Heart right ventricle (tissue), 16 donors: Measurements from ENCODE around the gene SCUBE1. TPM values are rescaled to one million over a fixed set of nuclear protein-coding genes. Genes with fewer than 3 reads are reported as not detected.
A peak's percentile ranks its signal among the peaks of the same experiment; 100 is the strongest.

Experiments used
- ATAC-seq, 8 donors: fragments of 200-7000 bp; cut with Tn5 transposase; one replicate each; pipeline ENCODE4 v1.9.1; 2020; ENCODE audit warnings: mild to moderate bottlenecking in 8 of 8, moderate library complexity in 8 of 8, moderate number of reproducible peaks in 1 of 8
- DNase-seq, 2 donors: peaks; one replicate each; pipeline ENCODE4 v3.0.0-alpha.2; 2020
- H3K27ac ChIP-seq, 10 donors: fragments of 200-600 bp; sonication (generic) in 2 of 10; one replicate each; pipeline versions ENCODE4 v1.5.0 to v1.8.0; 2020 to 2022; ENCODE audit warnings: mild to moderate bottlenecking in 3 of 10
- H3K27me3 ChIP-seq, 7 donors: fragments of 200-600 bp; one replicate each; pipeline ENCODE4 v1.8.0; 2021 to 2022; ENCODE audit warnings: mild to moderate bottlenecking in 2 of 7
- H3K36me3 ChIP-seq, 9 donors: fragments of 200-600 bp; sonication (generic) in 1 of 9; one replicate each; pipeline versions ENCODE4 v1.5.0 to v1.8.0; 2020 to 2022; ENCODE audit warnings: mild to moderate bottlenecking in 2 of 9
- H3K4me1 ChIP-seq, 9 donors: fragments of 200-600 bp; sonication (generic) in 1 of 9; one replicate each; pipeline versions ENCODE4 v1.5.0 to v1.8.0; 2020 to 2022; ENCODE audit warnings: mild to moderate bottlenecking in 4 of 9
- H3K4me3 ChIP-seq, 10 donors: fragments of 200-600 bp; sonication (generic) in 2 of 10; one replicate each; pipeline versions ENCODE4 v1.5.0 to v1.8.0; 2020 to 2022; ENCODE audit warnings: mild to moderate bottlenecking in 7 of 10, moderate library complexity in 2 of 10
- H3K9me3 ChIP-seq, 11 donors: fragments of 200-600 bp in 10 of 11; sonication (generic) in 2 of 11; one replicate each; pipeline versions ENCODE4 v1.5.0 to v1.8.0; 2013 to 2022; ENCODE audit warnings: mild to moderate bottlenecking in 2 of 11, control low read depth in 1 of 11, moderate library complexity in 1 of 11
- CTCF ChIP-seq, 9 donors: fragments of 200-600 bp; sonication (generic) in 2 of 9; IDR thresholded peaks; one replicate each; pipeline versions ENCODE4 v1.5.0 to v1.8.0; 2021 to 2022; ENCODE audit warnings: antibody characterized with exemption in 9 of 9, mild to moderate bottlenecking in 5 of 9, moderate library complexity in 1 of 9
- WGBS, 2 donors: extraction: QIAGEN DNeasy Blood & Tissue Kit; methylation state at CpG; one replicate each; pipeline ENCODE4 v1.1.7; 2013; ENCODE audit warnings: inconsistent platforms in 1 of 2; 5-methylcytosine and 5-hydroxymethylcytosine counted together
- intact Hi-C, 10 donors: fragments of 100-400 bp; cut with DNase I; formaldehyde crosslinking; loops; one replicate each; pipeline versions ENCODE4 v1.11.1 to v1.14.2; 2022
- polyA plus RNA-seq, 2 donors: library from polyadenylated mRNA; stranded (reverse); fragments of 200-250 nt; gene quantifications; one replicate each; pipeline ENCODE4 v1.2.3, GENCODE V29; 2013
- total RNA-seq, 10 donors: library from RNA; stranded (reverse); fragmentation: NEBNext Ultra II Directional in 3 of 10; extraction: Animal tissue kit (Norgen Biotek cat#: 25700) in 3 of 10; gene quantifications; one replicate each; pipeline versions ENCODE4 v1.2.1 to v1.2.4, GENCODE V29; 2021 to 2023
- donor health status: Arrhythmogenic right ventricular cardiomyopathy.
- donor health status: ischemic (EF 13 %, LVEDD 7.1; RV severe dilation, severe dysfunction).
- donor health status: healthy with polysubstance abuse.
- donor health status: DM: no; HTN: yes; CAD: no.
- donor health status: DM: no; HTN: no; CAD: no.
- donor health status: ischemic (EF 25% LVEDD 6.9; RV normal size, moderate dysfunction).
- donor health status: ischemic (EF 25% LVEDD 5.7; RV mildly dilated, moderate dysfunction).
- donor health status: healthy.
- donor health status: DM: yes; HTN: yes; CAD: no.
- donor health status: Ischemic cardiomyopathy.
- donor health status: ischemic (EF 35%, LVEDD 5.7; RV mildly dilated, moderate dysfunction).
- donor health status: nonischemic (EF 11% LVEDD 7.7; RV severe dilation, severe dysfunction).
- donor health status: DM: yes; HTN: yes; CAD: no.
- donor health status: PGD.
- donor health status: ischemic (EF 29% LVEDD 5.4; RV normal size, mild dysfunction).
- donor health status: nonischemic (EF 23%, LVEDD 6.1; RV moderate dilation, normal function).

SCUBE1 gene
- total and polyA plus RNA-seq, 12 donors: 0.01 to 0.60 (median 0.13) TPM; not detected in 1

- intact Hi-C loops: loop anchor here in 1 of 10 donors (5.0 to 10.0 kb wide), 2 partner anchors 55 to 108 kb away; no protein-coding TSS in a partner anchor
- peaks cover 0 to 23% (median 0%) of the 10 kb centered on the region in 9 donors for H3K4me1 ChIP-seq
- WGBS, 2 donors: 2% methylated on average over 68 to 99 of the region's 99 CpGs
- DNase-seq (no peak), ATAC-seq (no peak)
- TF ChIP-seq CTCF (IDR thresholded peaks at IDR 0.05): no peak
- H3K4me3 ChIP-seq: peak overlapping the region in 1 of 10 donors; percentile 5
- peaks cover 20 to 80% (median 64%) of the 10 kb centered on the region in 7 donors for H3K27me3 ChIP-seq
- no peaks in the 10 kb centered on the region for H3K36me3 ChIP-seq
- H3K9me3 ChIP-seq: no peaks in the 10 kb centered on the region
- H3K27ac ChIP-seq: no peak overlapping the region
Observed at GRCh38 chr22:43342347-43343261, 568 bp downstream of the SCUBE1 start.

GRCh38 chr22:43341565-43341964 lies 1.6 kb downstream of the SCUBE1 start:
- no peak for DNase-seq
- TF ChIP-seq CTCF (IDR thresholded peaks at IDR 0.05): no peak
- 35 to 39% methylated on average over 7 of the region's 7 CpGs for WGBS, 2 donors
- Histone ChIP-seq H3K4me3 (no peak overlapping the region), H3K36me3 (no peaks in the 10 kb centered on the region), H3K27ac (no peak overlapping the region), H3K4me1 (peaks cover 0 to 16% (median 0%) of the 10 kb centered on the region in 9 donors), H3K27me3 (peaks cover 20 to 71% (median 63%) of the 10 kb centered on the region in 7 donors), H3K9me3 (no peaks in the 10 kb centered on the region)
- intact Hi-C loops: loop anchor here in 1 of 10 donors (5.0 to 10.0 kb wide), 2 partner anchors 54 to 107 kb away; no protein-coding TSS in a partner anchor
- no peak for ATAC-seq

DNA sequence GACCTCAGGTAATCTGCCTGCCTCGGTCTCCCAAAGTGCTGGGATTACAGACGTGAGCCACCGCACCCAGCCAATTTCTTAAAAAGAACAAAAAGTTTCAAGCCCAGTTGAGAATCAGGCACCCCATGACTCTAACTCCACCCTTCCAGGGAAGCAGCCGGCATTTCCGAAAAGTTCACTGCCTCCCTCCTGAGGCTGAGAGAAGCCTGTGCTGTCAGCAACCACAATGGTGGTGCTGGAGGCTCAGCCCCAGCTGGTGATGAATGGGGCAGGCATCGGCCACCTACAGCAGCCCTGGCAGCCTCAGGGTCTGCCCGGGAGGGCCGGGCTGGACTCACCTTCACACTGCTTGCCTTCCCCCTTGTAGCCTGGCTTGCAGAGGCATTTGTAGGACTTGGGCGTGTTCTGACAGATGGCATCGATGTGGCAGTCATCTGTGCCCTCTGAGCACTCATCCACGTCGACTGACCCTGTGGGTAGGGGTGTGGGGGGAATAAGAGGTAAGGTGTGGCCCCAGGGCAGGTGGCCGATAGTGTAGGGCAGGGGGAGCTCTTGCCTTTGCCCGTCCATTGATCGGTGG lies 4.3 kb downstream of the SCUBE1 start:
- Histone ChIP-seq H3K9me3 (no peaks in the 10 kb centered on the region), H3K27ac (no peak overlapping the region), H3K4me1 (peaks cover 0 to 4% (median 0%) of the 10 kb centered on the region in 9 donors), H3K27me3 (peaks cover 19 to 52% (median 42%) of the 10 kb centered on the region in 7 donors), H3K4me3 (no peak overlapping the region), H3K36me3 (no peaks in the 10 kb centered on the region)
- 73 to 76% methylated on average over 15 of the region's 15 CpGs for WGBS, 2 donors
- no peak for ATAC-seq
- no peak for DNase-seq
- intact Hi-C loops: no loop called here
- no peak for TF ChIP-seq CTCF (IDR thresholded peaks at IDR 0.05)

- WGBS, 2 donors: 81 to 90% methylated on average over 3 of the region's 3 CpGs
- ATAC-seq (no peak), DNase-seq (no peak)
- intact Hi-C loops: no loop called here
- no peak for TF ChIP-seq CTCF (IDR thresholded peaks at IDR 0.05)
- H3K36me3 ChIP-seq: no peaks in the 10 kb centered on the region
- H3K9me3 ChIP-seq: no peaks in the 10 kb centered on the region
- H3K4me3 ChIP-seq: no peak overlapping the region
- no peak overlapping the region for H3K27ac ChIP-seq
- H3K27me3 ChIP-seq: peaks cover 10 to 44% (median 34%) of the 10 kb centered on the region in 7 donors
- no peaks in the 10 kb centered on the region for H3K4me1 ChIP-seq
Observed at GRCh38 chr22:43337946-43338345, 5.2 kb downstream of the SCUBE1 start.
